ENCODE data around the gene PSMG4.

PSMG4 gene

GRCh38 chr6:3303795-3304411, 45.2 kb downstream of the PSMG4 start:
- Histone ChIP-seq H3K36me3 (ENCODE audit: control insufficient read depth in 2 of 2, insufficient read depth in 1 of 2, low read length in 2 of 2) (peaks cover 0 to 9% of the 10 kb centered on the region in 2 experiments; a peak in 1 of 3 replicates), H3K4me1 (ENCODE audit: control insufficient read depth, insufficient read depth, low read length) (no peaks in the 10 kb centered on the region), H3K9me3 (ENCODE audit: control insufficient read depth, insufficient read depth, low read depth, low read length) (no peaks in the 10 kb centered on the region; the same call in 1 of the 2 replicates), H3K4me3 (ENCODE audit: low read depth, low read length) (no peak overlapping the region), H3K27ac (ENCODE audit: extremely low read depth, low read depth, low read length) (no peak overlapping the region)
- ChIA-PET POLR2A (no interaction called here), CTCF (interaction anchor here (1.6 kb wide), 1 partner anchor 108 kb away, joined by 5 read pairs; no protein-coding TSS in a partner anchor)
- TF ChIP-seq, protein P1, sequence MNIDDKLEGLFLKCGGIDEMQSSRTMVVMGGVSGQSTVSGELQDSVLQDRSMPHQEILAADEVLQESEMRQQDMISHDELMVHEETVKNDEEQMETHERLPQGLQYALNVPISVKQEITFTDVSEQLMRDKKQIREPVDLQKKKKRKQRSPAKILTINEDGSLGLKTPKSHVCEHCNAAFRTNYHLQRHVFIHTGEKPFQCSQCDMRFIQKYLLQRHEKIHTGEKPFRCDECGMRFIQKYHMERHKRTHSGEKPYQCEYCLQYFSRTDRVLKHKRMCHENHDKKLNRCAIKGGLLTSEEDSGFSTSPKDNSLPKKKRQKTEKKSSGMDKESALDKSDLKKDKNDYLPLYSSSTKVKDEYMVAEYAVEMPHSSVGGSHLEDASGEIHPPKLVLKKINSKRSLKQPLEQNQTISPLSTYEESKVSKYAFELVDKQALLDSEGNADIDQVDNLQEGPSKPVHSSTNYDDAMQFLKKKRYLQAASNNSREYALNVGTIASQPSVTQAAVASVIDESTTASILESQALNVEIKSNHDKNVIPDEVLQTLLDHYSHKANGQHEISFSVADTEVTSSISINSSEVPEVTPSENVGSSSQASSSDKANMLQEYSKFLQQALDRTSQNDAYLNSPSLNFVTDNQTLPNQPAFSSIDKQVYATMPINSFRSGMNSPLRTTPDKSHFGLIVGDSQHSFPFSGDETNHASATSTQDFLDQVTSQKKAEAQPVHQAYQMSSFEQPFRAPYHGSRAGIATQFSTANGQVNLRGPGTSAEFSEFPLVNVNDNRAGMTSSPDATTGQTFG (tag by site-specific recombination; IDR thresholded peaks at IDR 0.05; ENCODE audit: borderline replicate concordance) = no peak
- TF ChIP-seq ZNF776 (tag by site-specific recombination; IDR thresholded peaks at IDR 0.05; ENCODE audit: borderline replicate concordance) (no peak), ZNF404 (tag by site-specific recombination; IDR thresholded peaks at IDR 0.05) (no peak), KLF16 (tag by site-specific recombination; IDR thresholded peaks at IDR 0.05) (no peak), CTCF (tag by site-specific recombination; IDR thresholded peaks at IDR 0.05) (no peak), ZNF704 (tag by site-specific recombination; IDR thresholded peaks at IDR 0.05) (no peak), ZNF596 (tag by site-specific recombination; IDR thresholded peaks at IDR 0.05) (no peak), ZNF248 (tag by site-specific recombination; IDR thresholded peaks at IDR 0.05) (no peak), YY2 (tag by site-specific recombination; IDR thresholded peaks at IDR 0.05) (no peak), ZNF558 (tag by site-specific recombination; IDR thresholded peaks at IDR 0.05) (no peak), SP2 (tag by site-specific recombination; IDR thresholded peaks at IDR 0.05) (no peak), ZNF548 (tag by site-specific recombination; IDR thresholded peaks at IDR 0.05) (no peak), ZNF623 (tag by site-specific recombination; IDR thresholded peaks at IDR 0.05) (no peak), ZNF777 (tag by site-specific recombination; IDR thresholded peaks at IDR 0.05; ENCODE audit: borderline replicate concordance) (no peak), ZNF24 (tag by site-specific recombination; IDR thresholded peaks at IDR 0.05) (no peak), ZNF114 (tag by site-specific recombination; IDR thresholded peaks at IDR 0.05) (no peak), ZNF26 (tag by site-specific recombination; IDR thresholded peaks at IDR 0.05) (no peak), ZNF169 (tag by site-specific recombination; IDR thresholded peaks at IDR 0.05) (no peak)
- TF ChIP-seq, protein P2, sequence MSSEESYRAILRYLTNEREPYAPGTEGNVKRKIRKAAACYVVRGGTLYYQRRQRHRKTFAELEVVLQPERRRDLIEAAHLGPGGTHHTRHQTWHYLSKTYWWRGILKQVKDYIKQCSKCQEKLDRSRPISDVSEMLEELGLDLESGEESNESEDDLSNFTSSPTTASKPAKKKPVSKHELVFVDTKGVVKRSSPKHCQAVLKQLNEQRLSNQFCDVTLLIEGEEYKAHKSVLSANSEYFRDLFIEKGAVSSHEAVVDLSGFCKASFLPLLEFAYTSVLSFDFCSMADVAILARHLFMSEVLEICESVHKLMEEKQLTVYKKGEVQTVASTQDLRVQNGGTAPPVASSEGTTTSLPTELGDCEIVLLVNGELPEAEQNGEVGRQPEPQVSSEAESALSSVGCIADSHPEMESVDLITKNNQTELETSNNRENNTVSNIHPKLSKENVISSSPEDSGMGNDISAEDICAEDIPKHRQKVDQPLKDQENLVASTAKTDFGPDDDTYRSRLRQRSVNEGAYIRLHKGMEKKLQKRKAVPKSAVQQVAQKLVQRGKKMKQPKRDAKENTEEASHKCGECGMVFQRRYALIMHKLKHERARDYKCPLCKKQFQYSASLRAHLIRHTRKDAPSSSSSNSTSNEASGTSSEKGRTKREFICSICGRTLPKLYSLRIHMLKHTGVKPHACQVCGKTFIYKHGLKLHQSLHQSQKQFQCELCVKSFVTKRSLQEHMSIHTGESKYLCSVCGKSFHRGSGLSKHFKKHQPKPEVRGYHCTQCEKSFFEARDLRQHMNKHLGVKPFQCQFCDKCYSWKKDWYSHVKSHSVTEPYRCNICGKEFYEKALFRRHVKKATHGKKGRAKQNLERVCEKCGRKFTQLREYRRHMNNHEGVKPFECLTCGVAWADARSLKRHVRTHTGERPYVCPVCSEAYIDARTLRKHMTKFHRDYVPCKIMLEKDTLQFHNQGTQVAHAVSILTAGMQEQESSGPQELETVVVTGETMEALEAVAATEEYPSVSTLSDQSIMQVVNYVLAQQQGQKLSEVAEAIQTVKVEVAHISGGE (tag by site-specific recombination; conservative IDR thresholded peaks at IDR 0.05; ENCODE audit: low read depth) = no peak
- TF ChIP-seq, protein P3, sequence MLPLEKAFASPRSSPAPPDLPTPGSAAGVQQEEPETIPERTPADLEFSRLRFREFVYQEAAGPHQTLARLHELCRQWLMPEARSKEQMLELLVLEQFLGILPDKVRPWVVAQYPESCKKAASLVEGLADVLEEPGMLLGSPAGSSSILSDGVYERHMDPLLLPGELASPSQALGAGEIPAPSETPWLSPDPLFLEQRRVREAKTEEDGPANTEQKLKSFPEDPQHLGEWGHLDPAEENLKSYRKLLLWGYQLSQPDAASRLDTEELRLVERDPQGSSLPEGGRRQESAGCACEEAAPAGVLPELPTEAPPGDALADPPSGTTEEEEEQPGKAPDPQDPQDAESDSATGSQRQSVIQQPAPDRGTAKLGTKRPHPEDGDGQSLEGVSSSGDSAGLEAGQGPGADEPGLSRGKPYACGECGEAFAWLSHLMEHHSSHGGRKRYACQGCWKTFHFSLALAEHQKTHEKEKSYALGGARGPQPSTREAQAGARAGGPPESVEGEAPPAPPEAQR (tag by site-specific recombination; IDR thresholded peaks at IDR 0.05) = no peak

Measured in HEK293 (cell line).